HG03135 (cell line): ENCODE measurements around the gene MPP2.
"Not testable (repeated sequence)": the region's sequence is repeated elsewhere in the genome, so short reads cannot be mapped to it uniquely, and the experiment has no call there.

Experiments used
- ATAC-seq: cut with Tn5 transposase; IDR thresholded peaks from one replicate; pipeline ENCODE4 v1.9.1; 2021; ENCODE audit warnings: mild to moderate bottlenecking, moderate library complexity; ENCODE audit not compliant: unreplicated experiment

MPP2 gene

DNA sequence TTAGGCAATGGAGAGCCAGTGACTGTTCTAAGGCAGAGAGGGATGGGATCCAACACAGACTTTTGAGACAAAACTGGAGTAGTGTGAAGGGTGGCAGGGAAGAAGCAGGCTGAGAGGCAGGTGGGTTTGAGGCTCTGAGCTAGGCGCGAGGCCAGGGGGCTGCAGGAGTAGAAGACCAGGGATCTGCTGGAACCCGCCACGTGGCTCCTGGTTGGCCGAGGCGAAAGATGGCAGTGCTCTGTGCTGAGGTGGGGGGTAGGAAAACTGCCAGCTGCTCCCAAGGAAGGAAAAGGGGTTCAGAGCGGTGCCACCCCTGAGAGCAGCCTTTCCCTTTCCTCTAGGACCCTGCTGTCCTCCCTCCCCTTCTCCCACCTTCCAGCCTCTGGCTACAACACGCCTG, 54.8 kb downstream of the MPP2 start:
- ATAC-seq, result no peak

DNA sequence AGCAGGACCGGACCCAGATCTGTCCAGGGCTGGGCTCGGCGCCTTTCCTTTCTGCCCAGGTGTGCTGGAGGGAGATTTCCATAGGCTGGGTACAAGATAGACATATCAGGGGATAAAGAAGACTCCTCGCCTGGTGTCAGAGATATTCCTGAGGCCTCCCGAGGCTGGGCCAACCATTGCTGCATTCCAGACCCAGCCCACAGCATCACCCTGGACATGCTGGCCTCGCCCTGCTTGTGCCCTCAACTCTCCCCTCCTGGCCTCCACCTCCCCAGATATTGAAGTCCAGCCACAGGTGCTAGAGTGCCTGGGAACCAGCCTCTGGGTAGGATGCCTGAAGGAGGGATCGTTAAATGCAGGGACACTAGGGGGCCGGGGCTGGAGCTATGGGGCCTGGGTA, 58.2 kb downstream of the MPP2 start:
- no peak for ATAC-seq

DNA sequence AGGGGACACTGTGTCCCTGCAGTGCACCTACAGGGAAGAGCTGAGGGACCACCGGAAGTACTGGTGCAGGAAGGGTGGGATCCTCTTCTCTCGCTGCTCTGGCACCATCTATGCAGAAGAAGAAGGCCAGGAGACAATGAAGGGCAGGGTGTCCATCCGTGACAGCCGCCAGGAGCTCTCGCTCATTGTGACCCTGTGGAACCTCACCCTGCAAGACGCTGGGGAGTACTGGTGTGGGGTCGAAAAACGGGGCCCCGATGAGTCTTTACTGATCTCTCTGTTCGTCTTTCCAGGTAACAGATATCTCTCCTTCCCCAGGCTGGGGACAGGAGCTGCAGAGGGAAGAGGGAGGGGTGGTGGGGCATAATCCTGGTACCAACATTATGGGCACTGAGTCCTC, 58.7 kb downstream of the MPP2 start:
- ATAC-seq, result no peak

DNA sequence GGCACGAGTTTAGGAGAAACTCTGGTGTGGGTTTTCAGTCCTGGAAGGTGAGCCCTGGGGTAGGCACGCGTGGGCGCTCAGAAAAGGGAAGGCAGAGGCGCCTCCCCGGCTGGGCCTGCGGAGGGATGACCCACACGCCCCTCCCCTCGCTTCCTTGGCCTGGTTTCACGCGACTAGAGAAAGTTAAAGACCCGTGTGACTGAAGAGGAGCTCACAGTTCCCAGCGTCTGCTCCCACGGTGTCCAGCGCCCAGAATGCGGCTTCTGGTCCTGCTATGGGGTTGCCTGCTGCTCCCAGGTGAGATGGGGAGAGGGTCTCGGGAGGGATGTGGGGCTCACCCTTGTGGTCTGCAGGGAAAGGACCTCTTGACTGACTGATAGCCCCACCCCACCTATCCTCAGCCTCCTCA, 60.4 kb downstream of the MPP2 start, which contains the start of gene CD300LG:
TSS of gene CD300LG (plus strand) at position 214 of the 409 bp plus-strand sequence. CDS start at position 255, 41 bp downstream.
- ATAC-seq, result no peak

GRCh38 chr17:43846221-43846712, 61.1 kb downstream of the MPP2 start:
- no peak for ATAC-seq

DNA sequence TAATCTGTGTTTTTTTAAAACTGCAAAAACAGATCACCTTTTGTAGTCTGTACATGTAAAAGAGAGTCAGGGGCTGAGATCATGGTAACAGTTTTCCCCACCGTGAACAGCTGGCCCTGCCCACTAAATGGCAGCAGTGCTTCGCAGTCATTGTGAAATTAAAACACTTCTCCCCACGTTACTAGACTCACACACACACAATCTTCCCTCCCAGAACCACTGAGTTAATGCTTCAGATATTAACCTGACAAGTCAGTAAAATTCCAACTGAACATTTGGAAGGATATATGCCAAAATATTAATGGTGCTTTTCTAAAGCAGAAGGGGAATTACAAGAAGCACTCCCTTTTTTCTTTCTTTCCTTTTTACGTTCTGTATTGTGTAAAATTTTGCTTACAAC, 61.6 kb downstream of the MPP2 start:
- ATAC-seq, result no peak

GRCh38 chr17:43844241-43844640, 63.1 kb downstream of the MPP2 start:
- ATAC-seq, result no peak

GRCh38 chr17:43842975-43843325, 64.4 kb downstream of the MPP2 start:
- ATAC-seq, result no peak

GRCh38 chr17:43842091-43842974, 65.0 kb downstream of the MPP2 start:
- not testable (repeated sequence) for ATAC-seq

- ATAC-seq, result no peak
Measured at GRCh38 chr17:43841282-43841681, 66.1 kb downstream of the MPP2 start.

DNA sequence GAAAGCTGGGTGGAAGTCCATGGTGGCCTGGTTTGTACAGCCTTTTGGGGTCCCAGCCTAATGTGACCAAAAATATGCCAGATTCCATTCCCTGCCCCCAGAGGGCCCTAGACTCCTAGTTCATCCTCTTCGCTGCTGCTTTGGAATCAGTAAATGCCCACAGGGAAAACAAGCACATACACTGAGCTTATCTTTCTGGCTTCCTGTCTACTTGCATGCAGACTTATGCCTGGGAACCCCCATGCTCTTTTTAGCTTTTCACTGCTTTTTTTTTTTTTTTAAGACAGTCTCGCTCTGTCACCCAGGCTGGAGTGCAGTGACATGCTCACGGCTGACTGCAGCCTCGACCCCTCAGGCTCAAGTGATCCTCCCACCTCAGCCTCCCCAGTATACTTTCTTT, 66.5 kb downstream of the MPP2 start:
- no peak for ATAC-seq

DNA sequence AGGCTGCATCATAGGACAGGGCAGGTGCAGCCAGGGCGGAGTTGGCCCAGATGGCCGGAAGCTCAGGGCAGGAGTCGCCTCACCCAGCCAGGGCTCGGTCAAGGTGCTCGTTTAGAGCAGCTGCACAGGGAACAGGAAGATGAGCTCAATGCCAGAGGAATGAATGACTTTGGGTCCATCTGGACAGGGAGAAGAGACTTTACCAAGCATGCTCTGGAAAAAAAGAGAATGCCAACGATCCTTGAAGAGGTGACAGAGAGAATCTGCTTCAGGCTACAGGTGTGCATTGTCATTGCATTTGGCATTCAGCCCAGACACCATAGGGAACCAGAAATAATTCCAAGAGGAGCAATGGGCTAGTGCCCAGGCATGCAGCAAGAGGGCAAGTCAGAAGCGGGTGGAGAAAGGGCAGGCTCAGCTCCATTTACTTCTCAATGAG, 67.6 kb downstream of the MPP2 start:
- no peak for ATAC-seq

DNA sequence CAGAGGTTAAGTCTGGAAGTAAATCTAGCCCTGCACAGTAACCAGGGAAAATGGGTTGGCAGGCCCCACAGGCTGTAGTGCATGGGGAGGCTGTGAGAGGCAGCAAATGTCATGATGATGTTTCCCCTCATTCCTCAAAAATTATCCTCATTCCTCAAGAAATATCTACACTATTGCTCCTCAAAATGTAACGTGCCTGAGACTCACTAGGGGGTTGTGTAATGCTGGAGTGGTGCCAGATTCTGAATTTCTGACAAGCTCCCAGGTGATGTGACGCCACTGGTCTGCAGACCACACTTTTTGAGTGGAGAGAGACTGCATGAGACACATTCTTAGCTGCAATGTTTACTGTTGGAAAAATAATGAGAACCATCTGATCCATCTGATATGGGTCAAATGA, 73.2 kb downstream of the MPP2 start:
- no peak for ATAC-seq

DNA sequence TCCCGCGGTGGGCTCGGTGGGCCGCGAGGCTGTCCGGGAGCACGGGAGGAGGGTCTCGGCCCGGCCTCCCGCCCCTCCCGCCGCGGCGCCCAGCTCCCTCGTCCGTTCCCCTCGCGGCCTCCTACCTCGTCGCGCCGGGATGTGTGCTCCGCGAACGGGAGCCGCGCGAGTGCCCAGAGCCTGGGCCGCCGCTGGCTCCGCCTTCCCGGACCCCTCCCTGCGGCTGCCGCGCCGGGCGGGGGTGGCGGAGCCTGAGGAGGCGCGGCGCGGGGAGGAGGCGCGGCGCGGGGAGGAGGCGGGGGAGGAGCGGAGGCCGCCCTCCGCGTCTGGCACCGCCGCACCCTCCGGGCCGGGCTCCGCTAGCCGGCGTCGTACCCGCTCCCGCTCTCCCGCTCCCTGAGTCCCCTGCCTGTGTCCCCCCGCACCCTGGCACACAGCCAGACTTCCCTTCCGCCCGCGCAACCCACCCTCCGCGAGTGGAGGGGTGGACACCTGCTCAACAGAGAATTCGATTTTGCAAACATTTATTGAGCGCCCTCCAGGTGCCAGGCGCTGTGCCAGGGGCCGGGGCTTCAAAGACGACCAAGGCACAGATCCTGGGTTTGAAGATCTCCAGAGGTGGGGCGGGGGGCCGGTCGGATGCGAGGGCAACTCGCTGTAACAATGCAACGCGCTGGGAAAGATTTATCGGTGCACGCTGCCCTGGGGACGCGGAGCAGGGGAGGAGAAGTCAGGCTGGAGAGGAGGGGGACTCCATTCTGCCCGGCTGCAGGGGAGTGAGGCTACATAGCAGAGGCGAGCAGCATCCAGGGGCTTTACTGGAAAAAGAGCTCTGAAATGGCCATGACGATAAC, 74.1 kb downstream of the MPP2 start, which contains the start of gene MPP3:
TSS of gene MPP3 (minus strand) at position 171 of the 854 bp plus-strand sequence. CDS start 1,240 bp downstream, outside the sequence.
- no peak for ATAC-seq

- ATAC-seq, result no peak
Measured at GRCh38 chr17:43832168-43832975, 75.0 kb downstream of the MPP2 start.

- ATAC-seq, result no peak
Measured at GRCh38 chr17:43831633-43832032, 75.7 kb downstream of the MPP2 start.

- ATAC-seq, result no peak
Measured at GRCh38 chr17:43830510-43831140, 76.7 kb downstream of the MPP2 start.

DNA sequence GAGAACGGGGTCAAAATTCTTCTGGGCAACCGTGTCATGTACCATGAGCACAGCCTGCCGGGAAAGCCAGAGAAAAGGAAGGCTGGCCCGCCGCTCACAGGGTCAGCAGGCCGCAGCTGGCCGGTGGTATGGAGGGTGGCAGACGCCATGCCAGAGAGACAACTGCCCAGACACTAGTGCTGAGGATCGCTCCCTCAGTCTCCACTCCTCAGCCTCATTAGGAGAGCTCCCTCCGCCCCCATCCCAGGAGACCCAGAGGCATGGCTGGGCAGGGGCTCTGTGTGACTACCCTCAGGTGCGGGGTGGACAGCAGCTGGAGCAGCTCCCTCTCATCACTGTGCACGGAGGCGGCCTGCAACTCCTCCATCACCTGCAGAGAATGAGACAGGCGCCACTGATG, 77.6 kb downstream of the MPP2 start:
- ATAC-seq, result no peak

DNA sequence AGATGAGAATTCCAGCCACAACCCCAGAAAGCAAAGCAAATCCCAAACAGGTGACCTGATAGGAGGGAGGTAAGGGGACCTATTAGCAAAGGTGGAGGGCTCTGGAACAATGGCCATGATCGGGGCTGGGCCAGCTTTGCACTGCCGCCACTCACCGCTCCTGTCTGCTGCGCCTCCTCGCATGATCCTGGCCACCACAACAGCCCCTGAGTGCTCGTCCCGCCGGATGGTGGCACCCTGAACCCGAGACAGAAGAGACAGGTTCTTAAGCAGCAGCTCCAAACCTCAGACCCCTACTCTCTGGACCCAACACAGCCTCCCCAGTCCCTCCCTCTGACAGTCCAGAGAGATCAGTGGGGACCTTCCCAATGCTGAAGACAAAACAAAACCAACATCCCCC, 79.7 kb downstream of the MPP2 start:
- no peak for ATAC-seq

GRCh38 chr17:43826206-43826605, 81.1 kb downstream of the MPP2 start:
- no peak for ATAC-seq
